ENCODE data around the gene ULK1.
"Not testable (repeated sequence)": the region's sequence is repeated elsewhere in the genome, so short reads cannot be mapped to it uniquely, and the experiment has no call there.

The ULK1 gene

GRCh38 chr12:131861261-131862083 lies 33.0 kb upstream of the ULK1 start:
- DNase-seq (ENCODE audit: low read depth, low spot score) = no peak

GRCh38 chr12:131862084-131862441 lies 32.4 kb upstream of the ULK1 start:
- DNase-seq (ENCODE audit: low read depth, low spot score) = no peak

- no peak for DNase-seq (ENCODE audit: low read depth, low spot score)
Observed at GRCh38 chr12:131862600-131862993, 31.8 kb upstream of the ULK1 start.

GRCh38 chr12:131862994-131863710 lies 31.3 kb upstream of the ULK1 start:
- DNase-seq (ENCODE audit: low read depth, low spot score) = peak; percentile 31

- no peak for DNase-seq (ENCODE audit: low read depth, low spot score)
Observed at GRCh38 chr12:131863711-131864396, 30.6 kb upstream of the ULK1 start.

GRCh38 chr12:131864469-131864868 lies 30.0 kb upstream of the ULK1 start:
- no peak for DNase-seq (ENCODE audit: low read depth, low spot score)

- peak; percentile 45 for DNase-seq (ENCODE audit: low read depth, low spot score)
Observed at GRCh38 chr12:131865180-131865875, 29.1 kb upstream of the ULK1 start.

- DNase-seq (ENCODE audit: low read depth, low spot score) = no peak
Observed at GRCh38 chr12:131867471-131867870, 27.0 kb upstream of the ULK1 start.

GRCh38 chr12:131867891-131868675 lies 26.3 kb upstream of the ULK1 start:
- DNase-seq (ENCODE audit: low read depth, low spot score) = peak; percentile 80

- DNase-seq (ENCODE audit: low read depth, low spot score) = peak; percentile 71
Observed at GRCh38 chr12:131869871-131870418, 24.5 kb upstream of the ULK1 start.

- DNase-seq (ENCODE audit: low read depth, low spot score) = no peak
Observed at GRCh38 chr12:131871677-131872076, 22.7 kb upstream of the ULK1 start.

GRCh38 chr12:131872154-131873051 lies 22.0 kb upstream of the ULK1 start:
- DNase-seq (ENCODE audit: low read depth, low spot score) = peak; percentile 71

- no peak for DNase-seq (ENCODE audit: low read depth, low spot score)
Observed at GRCh38 chr12:131873293-131873692, 21.1 kb upstream of the ULK1 start.

- not testable (repeated sequence) for DNase-seq (ENCODE audit: low read depth, low spot score)
Observed at GRCh38 chr12:131874972-131875371, 19.4 kb upstream of the ULK1 start.

GRCh38 chr12:131877216-131877615 lies 17.2 kb upstream of the ULK1 start:
- DNase-seq (ENCODE audit: low read depth, low spot score) = not testable (repeated sequence)

GRCh38 chr12:131878436-131878835 lies 16.0 kb upstream of the ULK1 start:
- not testable (repeated sequence) for DNase-seq (ENCODE audit: low read depth, low spot score)

GRCh38 chr12:131882804-131883520 lies 11.5 kb upstream of the ULK1 start:
- no peak for DNase-seq (ENCODE audit: low read depth, low spot score)

GRCh38 chr12:131883521-131883900 lies 10.9 kb upstream of the ULK1 start:
- DNase-seq (ENCODE audit: low read depth, low spot score) = no peak

- DNase-seq (ENCODE audit: low read depth, low spot score) = not testable (repeated sequence)
Observed at GRCh38 chr12:131885076-131885475, 9.3 kb upstream of the ULK1 start.

All from astrocyte of the hippocampus (primary cell).